GM12878 (cell line): ENCODE measurements around the gene TCF4. TPM values are rescaled to one million over a fixed set of nuclear protein-coding genes. Genes with fewer than 3 reads are reported as not detected.

Experiments
- ATAC-seq: fragments of 200-7000 bp; cut with Tn5 transposase; 3 replicates; pipeline ENCODE4 v1.9.1; 2020; ENCODE audit warnings: mild to moderate bottlenecking, moderate library complexity
- BruUV-seq: library from RNA; stranded (reverse); fragments of 400-500 nt; replicated peaks from 2 replicates; lab custom pipeline; 2021; lab: Mats Ljungman, UMichigan
- CTCF ChIA-PET: fragments of 300-600 bp; sonication (Branson Sonifier 250); formaldehyde crosslinking; extraction: SDS; loops from one replicate; lab custom pipeline; 2021; ENCODE audit warnings: inconsistent platforms; lab: Yijun Ruan, JAX
- POLR2A ChIA-PET: fragments of 350-600 bp; formaldehyde crosslinking; extraction: SDS; loops from one replicate; lab custom pipeline; 2021; ENCODE audit warnings: inconsistent platforms; lab: Charles Lee
- RAD21 ChIA-PET: fragments of 300-600 bp; sonication (Branson Sonifier 250); formaldehyde crosslinking; loops from one replicate; lab custom pipeline; 2023; ENCODE audit warnings: antibody characterized with exemption; ENCODE audit not compliant: unreplicated experiment; lab: Charles Lee
- SMC1A ChIA-PET: fragments of 300-600 bp; sonication (Branson Sonifier 250); formaldehyde crosslinking; loops from one replicate; lab custom pipeline; 2023; ENCODE audit not compliant: unreplicated experiment, uncharacterized antibody; lab: Charles Lee
- DNase-seq: peaks from one replicate; pipeline ENCODE4 v3.0.0-alpha.2; 2011; ENCODE audit warnings: low read depth, low spot score
- FAIRE-seq: peaks from 3 replicates; lab custom pipeline; 2011; peaks lifted over from hg19 to GRCh38; lab: Jason Lieb, UNC
- H2AFZ ChIP-seq: 2 replicates; pipeline ENCODE4 v1.6.0; 2011; ENCODE audit warnings: low read depth, low read length, control low read depth; ENCODE audit not compliant: control insufficient read depth
- H3K27ac ChIP-seq: 2 replicates; pipeline ENCODE4 v1.5.1; 2011; ENCODE audit warnings: control low read depth; ENCODE audit not compliant: control insufficient read depth, insufficient read depth
- H3K27me3 ChIP-seq, 2 experiments: replicated peaks in 1 of 2; 2 replicates each; pipeline versions ENCODE4 v1.6.0 to v1.6.1; 2011; ENCODE audit warnings: low read length in 1 of 2; ENCODE audit not compliant: control insufficient read depth in 2 of 2, insufficient read depth in 2 of 2
- H3K36me3 ChIP-seq, 2 experiments: 2 replicates each; pipeline ENCODE4 v1.5.1; 2011; ENCODE audit warnings: low read length in 1 of 2; ENCODE audit not compliant: control insufficient read depth in 2 of 2, insufficient read depth in 2 of 2
- H3K4me1 ChIP-seq: 2 replicates; pipeline ENCODE4 v1.6.1; 2011; ENCODE audit warnings: mild to moderate bottlenecking, low read length, moderate library complexity, mixed read lengths; ENCODE audit not compliant: control insufficient read depth, insufficient read depth
- H3K4me2 ChIP-seq: 2 replicates; pipeline ENCODE4 v1.6.0; 2011; ENCODE audit warnings: control low read depth; ENCODE audit not compliant: control insufficient read depth, insufficient read depth
- H3K4me3 ChIP-seq: fragments of 200-600 bp; sonication (generic); 2 replicates; pipeline ENCODE4 v1.5.1; 2016
- H3K79me2 ChIP-seq: 2 replicates; pipeline ENCODE4 v1.6.0; 2011; ENCODE audit warnings: low read length; ENCODE audit not compliant: control insufficient read depth, insufficient read depth
- H3K9ac ChIP-seq: 2 replicates; pipeline ENCODE4 v1.8.0; 2011; ENCODE audit warnings: low read length, control low read depth, mixed read lengths; ENCODE audit not compliant: control insufficient read depth, insufficient read depth
- H3K9me3 ChIP-seq: replicated peaks from 3 replicates; pipeline ENCODE4 v1.5.1; 2011; ENCODE audit warnings: mild to moderate bottlenecking, low read length; ENCODE audit not compliant: control insufficient read depth, insufficient read depth
- H4K20me1 ChIP-seq: 2 replicates; pipeline ENCODE4 v1.6.0; 2011; ENCODE audit not compliant: control insufficient read depth, insufficient read depth
- CBFB ChIP-seq: IDR thresholded peaks from 2 replicates; pipeline ENCODE4 v1.6.1; 2016; ENCODE audit warnings: antibody characterized with exemption, low read depth
- EGR1 ChIP-seq, 2 experiments: IDR thresholded peaks; 1 replicate in 1 of 2; 2 replicates in 1 of 2; pipeline ENCODE4 v1.6.1; 2011 to 2012; ENCODE audit warnings: low read depth in 2 of 2, low read length in 2 of 2, borderline replicate concordance in 1 of 2, mild to moderate bottlenecking in 1 of 2, moderate library complexity in 1 of 2
- EP300 ChIP-seq, 2 experiments: fragments of 150-350 bp in 1 of 2; IDR thresholded peaks; 2 replicates each; pipeline ENCODE4 v1.6.1; 2011 to 2012; ENCODE audit warnings: low read depth in 2 of 2, low read length in 2 of 2, borderline replicate concordance in 1 of 2, improper control_type of control experiment in 1 of 2, inconsistent platforms in 1 of 2; ENCODE audit not compliant: control insufficient read depth in 1 of 2
- ESRRA ChIP-seq: IDR thresholded peaks from 2 replicates; pipeline ENCODE4 v1.6.1; 2012; ENCODE audit warnings: mild to moderate bottlenecking, low read length, improper control_type of control experiment
- MEF2A ChIP-seq: IDR thresholded peaks from 2 replicates; pipeline ENCODE4 v1.6.1; 2011; ENCODE audit warnings: low read depth, mild to moderate bottlenecking, low read length, moderate library complexity; ENCODE audit not compliant: insufficient read depth
- NFIC ChIP-seq: IDR thresholded peaks from 2 replicates; pipeline ENCODE4 v1.6.1; 2012; ENCODE audit warnings: low read depth, mild to moderate bottlenecking, inconsistent platforms, low read length, moderate library complexity
- NFYA ChIP-seq: IDR thresholded peaks from 2 replicates; pipeline ENCODE4 v1.6.1; 2011; ENCODE audit warnings: low read depth, mild to moderate bottlenecking, low read length, improper control_type of control experiment, borderline replicate concordance
- RUNX3 ChIP-seq: IDR thresholded peaks from 2 replicates; pipeline ENCODE4 v1.6.1; 2012; ENCODE audit warnings: low read length, inconsistent platforms
- TCF12 ChIP-seq: IDR thresholded peaks from 2 replicates; pipeline ENCODE4 v1.6.1; 2011; ENCODE audit warnings: low read depth, mild to moderate bottlenecking, low read length
- in situ Hi-C: fragments of 300-500 bp; cut with MboI; formaldehyde crosslinking; loops from 9 replicates; pipeline ENCODE4 v1.14.3; 2018; ENCODE audit warnings: mixed read lengths
- intact Hi-C: fragments of 100-400 bp; cut with micrococcal nuclease; formaldehyde crosslinking; loops from one replicate; pipeline ENCODE4 v1.14.2; 2022; ENCODE audit not compliant: unreplicated experiment
- polyA plus RNA-seq, 11 experiments: library from polyadenylated mRNA; depleted of rRNA in 4 of 11; unstranded in 6 of 11; stranded (reverse) in 5 of 11; fragments of >200 nt; fragmentation: Nextera tagmentation in 4 of 11; fragmentation: Illumina TruSeq in 1 of 11; extraction: Ambion mirVana in 4 of 11; extraction: Trizol in 1 of 11; gene quantifications; 1 replicate in 1 of 11; 2 replicates in 10 of 11; pipeline versions ENCODE4 v1.2.1 to v1.2.3, GENCODE V29; 2011 to 2016; ENCODE audit warnings: inconsistent platforms in 2 of 11, missing spikeins in 2 of 11, low read depth in 1 of 11
- total RNA-seq, 4 experiments: library from RNA; depleted of rRNA in 3 of 4; stranded (reverse); fragments of >200 nt in 3 of 4; fragmentation: Illumina TruSeq in 1 of 4; extraction: Trizol in 1 of 4; gene quantifications; 2 replicates each; pipeline versions ENCODE4 v1.2.1 to v1.2.3, GENCODE V29; 2013 to 2021
- TF ChIP-seq, protein P1 (sequence below): fragments of 450-650 bp; formaldehyde crosslinking; IDR thresholded peaks from 2 replicates; pipeline ENCODE4 v1.5.0; 2022; ENCODE audit warnings: mild to moderate bottlenecking, missing genetic modification characterization
- TF ChIP-seq, protein P2 (sequence below): fragments of 450-650 bp; IDR thresholded peaks from 2 replicates; pipeline ENCODE4 v1.6.1; 2017; ENCODE audit warnings: low read depth, mild to moderate bottlenecking, moderate library complexity
- TF ChIP-seq, protein P3 (sequence below): IDR thresholded peaks from 2 replicates; pipeline ENCODE4 v1.6.1; 2011; ENCODE audit warnings: mild to moderate bottlenecking, low read depth, low read length, moderate library complexity; ENCODE audit not compliant: insufficient replicate concordance
- TF ChIP-seq, protein P4 (sequence below): fragments of 450-650 bp; conservative IDR thresholded peaks from 2 replicates; pipeline ENCODE4 v1.6.1; 2017; ENCODE audit warnings: mild to moderate bottlenecking, moderate library complexity
- TF ChIP-seq, protein P5 (sequence below): fragments of 450-650 bp; IDR thresholded peaks from 2 replicates; pipeline ENCODE4 v1.6.1; 2014; ENCODE audit warnings: mild to moderate bottlenecking

Gene TCF4
- total and polyA plus RNA-seq, 10 of the 15 experiments (the other 5 are each of a cell fraction or from before 2014, with no cell fraction given), result 15.2 to 94.0 (median 31.5) TPM

DNA sequence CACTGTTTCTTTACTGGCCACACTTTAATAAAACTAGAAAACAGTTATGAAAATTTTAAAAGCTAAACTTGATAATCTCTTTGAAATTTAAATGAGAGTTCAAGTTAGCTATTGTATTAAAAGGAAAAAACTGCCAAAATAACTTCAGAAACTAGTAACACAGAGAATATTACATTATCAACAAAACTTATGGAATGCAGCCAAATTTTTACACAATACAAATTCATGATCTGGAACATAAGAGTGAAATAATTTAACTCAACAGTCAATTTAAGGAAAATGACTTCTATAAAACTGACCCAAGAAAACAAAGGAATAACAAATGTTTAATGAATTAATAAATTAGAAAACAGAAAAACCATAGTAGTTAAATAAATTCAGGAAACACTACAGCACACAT, 65.0 kb downstream of the TCF4 start:
- FAIRE-seq (no peak), DNase-seq (no peak), ATAC-seq (no peak)
- no peak overlapping the region for H3K4me3 ChIP-seq
- no peaks in the 10 kb centered on the region for H4K20me1 ChIP-seq
- RAD21 ChIA-PET, result no interaction called here
- H3K79me2 ChIP-seq, result no peaks in the 10 kb centered on the region
- CTCF ChIA-PET, result interaction anchor here (1.7 to 2.3 kb wide), 2 partner anchors 108 to 289 kb away, joined by 5 to 8 read pairs; no protein-coding TSS in a partner anchor
- no peaks in the 10 kb centered on the region for H3K27me3 ChIP-seq
- SMC1A ChIA-PET, result interaction anchor here (0.6 kb wide), 2 partner anchors 154 to 288 kb away, joined by 3 read pairs; no protein-coding TSS in a partner anchor
- no TSS peak for BruUV-seq
- no peaks in the 10 kb centered on the region for H3K9me3 ChIP-seq
- H2AFZ ChIP-seq, result no peak overlapping the region
- H3K36me3 ChIP-seq, result no peaks in the 10 kb centered on the region
- no peak overlapping the region for H3K9ac ChIP-seq
- no peak overlapping the region for H3K4me2 ChIP-seq
- in situ Hi-C loops (no loop called here), intact Hi-C loops (loop anchor here (2.0 kb wide), 1 partner anchor 106 kb away; no protein-coding TSS in a partner anchor)
- POLR2A ChIA-PET, result no interaction called here
- H3K27ac ChIP-seq, result no peak overlapping the region
- TF ChIP-seq TCF12, result no peak
- TF ChIP-seq MEF2A, result no peak
- TF ChIP-seq, protein P1, sequence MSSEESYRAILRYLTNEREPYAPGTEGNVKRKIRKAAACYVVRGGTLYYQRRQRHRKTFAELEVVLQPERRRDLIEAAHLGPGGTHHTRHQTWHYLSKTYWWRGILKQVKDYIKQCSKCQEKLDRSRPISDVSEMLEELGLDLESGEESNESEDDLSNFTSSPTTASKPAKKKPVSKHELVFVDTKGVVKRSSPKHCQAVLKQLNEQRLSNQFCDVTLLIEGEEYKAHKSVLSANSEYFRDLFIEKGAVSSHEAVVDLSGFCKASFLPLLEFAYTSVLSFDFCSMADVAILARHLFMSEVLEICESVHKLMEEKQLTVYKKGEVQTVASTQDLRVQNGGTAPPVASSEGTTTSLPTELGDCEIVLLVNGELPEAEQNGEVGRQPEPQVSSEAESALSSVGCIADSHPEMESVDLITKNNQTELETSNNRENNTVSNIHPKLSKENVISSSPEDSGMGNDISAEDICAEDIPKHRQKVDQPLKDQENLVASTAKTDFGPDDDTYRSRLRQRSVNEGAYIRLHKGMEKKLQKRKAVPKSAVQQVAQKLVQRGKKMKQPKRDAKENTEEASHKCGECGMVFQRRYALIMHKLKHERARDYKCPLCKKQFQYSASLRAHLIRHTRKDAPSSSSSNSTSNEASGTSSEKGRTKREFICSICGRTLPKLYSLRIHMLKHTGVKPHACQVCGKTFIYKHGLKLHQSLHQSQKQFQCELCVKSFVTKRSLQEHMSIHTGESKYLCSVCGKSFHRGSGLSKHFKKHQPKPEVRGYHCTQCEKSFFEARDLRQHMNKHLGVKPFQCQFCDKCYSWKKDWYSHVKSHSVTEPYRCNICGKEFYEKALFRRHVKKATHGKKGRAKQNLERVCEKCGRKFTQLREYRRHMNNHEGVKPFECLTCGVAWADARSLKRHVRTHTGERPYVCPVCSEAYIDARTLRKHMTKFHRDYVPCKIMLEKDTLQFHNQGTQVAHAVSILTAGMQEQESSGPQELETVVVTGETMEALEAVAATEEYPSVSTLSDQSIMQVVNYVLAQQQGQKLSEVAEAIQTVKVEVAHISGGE, result no peak
- no peak for TF ChIP-seq NFYA
- TF ChIP-seq, protein P2, sequence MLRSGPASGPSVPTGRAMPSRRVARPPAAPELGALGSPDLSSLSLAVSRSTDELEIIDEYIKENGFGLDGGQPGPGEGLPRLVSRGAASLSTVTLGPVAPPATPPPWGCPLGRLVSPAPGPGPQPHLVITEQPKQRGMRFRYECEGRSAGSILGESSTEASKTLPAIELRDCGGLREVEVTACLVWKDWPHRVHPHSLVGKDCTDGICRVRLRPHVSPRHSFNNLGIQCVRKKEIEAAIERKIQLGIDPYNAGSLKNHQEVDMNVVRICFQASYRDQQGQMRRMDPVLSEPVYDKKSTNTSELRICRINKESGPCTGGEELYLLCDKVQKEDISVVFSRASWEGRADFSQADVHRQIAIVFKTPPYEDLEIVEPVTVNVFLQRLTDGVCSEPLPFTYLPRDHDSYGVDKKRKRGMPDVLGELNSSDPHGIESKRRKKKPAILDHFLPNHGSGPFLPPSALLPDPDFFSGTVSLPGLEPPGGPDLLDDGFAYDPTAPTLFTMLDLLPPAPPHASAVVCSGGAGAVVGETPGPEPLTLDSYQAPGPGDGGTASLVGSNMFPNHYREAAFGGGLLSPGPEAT, result no peak
- TF ChIP-seq, protein P3, sequence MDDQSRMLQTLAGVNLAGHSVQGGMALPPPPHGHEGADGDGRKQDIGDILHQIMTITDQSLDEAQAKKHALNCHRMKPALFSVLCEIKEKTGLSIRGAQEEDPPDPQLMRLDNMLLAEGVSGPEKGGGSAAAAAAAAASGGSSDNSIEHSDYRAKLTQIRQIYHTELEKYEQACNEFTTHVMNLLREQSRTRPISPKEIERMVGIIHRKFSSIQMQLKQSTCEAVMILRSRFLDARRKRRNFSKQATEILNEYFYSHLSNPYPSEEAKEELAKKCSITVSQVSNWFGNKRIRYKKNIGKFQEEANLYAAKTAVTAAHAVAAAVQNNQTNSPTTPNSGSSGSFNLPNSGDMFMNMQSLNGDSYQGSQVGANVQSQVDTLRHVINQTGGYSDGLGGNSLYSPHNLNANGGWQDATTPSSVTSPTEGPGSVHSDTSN, result no peak
- TF ChIP-seq, protein P4, sequence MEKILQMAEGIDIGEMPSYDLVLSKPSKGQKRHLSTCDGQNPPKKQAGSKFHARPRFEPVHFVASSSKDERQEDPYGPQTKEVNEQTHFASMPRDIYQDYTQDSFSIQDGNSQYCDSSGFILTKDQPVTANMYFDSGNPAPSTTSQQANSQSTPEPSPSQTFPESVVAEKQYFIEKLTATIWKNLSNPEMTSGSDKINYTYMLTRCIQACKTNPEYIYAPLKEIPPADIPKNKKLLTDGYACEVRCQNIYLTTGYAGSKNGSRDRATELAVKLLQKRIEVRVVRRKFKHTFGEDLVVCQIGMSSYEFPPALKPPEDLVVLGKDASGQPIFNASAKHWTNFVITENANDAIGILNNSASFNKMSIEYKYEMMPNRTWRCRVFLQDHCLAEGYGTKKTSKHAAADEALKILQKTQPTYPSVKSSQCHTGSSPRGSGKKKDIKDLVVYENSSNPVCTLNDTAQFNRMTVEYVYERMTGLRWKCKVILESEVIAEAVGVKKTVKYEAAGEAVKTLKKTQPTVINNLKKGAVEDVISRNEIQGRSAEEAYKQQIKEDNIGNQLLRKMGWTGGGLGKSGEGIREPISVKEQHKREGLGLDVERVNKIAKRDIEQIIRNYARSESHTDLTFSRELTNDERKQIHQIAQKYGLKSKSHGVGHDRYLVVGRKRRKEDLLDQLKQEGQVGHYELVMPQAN, result no peak
- TF ChIP-seq NFIC, result no peak
- TF ChIP-seq ESRRA, result no peak
- no peak for TF ChIP-seq RUNX3
- TF ChIP-seq, protein P5, sequence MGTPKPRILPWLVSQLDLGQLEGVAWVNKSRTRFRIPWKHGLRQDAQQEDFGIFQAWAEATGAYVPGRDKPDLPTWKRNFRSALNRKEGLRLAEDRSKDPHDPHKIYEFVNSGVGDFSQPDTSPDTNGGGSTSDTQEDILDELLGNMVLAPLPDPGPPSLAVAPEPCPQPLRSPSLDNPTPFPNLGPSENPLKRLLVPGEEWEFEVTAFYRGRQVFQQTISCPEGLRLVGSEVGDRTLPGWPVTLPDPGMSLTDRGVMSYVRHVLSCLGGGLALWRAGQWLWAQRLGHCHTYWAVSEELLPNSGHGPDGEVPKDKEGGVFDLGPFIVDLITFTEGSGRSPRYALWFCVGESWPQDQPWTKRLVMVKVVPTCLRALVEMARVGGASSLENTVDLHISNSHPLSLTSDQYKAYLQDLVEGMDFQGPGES, result no peak
- TF ChIP-seq CBFB, result no peak
- TF ChIP-seq EGR1 (IDR thresholded peaks at IDR 0.05; ENCODE audit: borderline replicate concordance in 1 of 2, low read depth in 2 of 2, low read length in 2 of 2), result no peak
- no peak for TF ChIP-seq EP300 (IDR thresholded peaks at IDR 0.05; ENCODE audit: borderline replicate concordance in 1 of 2, control insufficient read depth in 1 of 2, low read depth in 2 of 2, low read length in 2 of 2)
- no peaks in the 10 kb centered on the region for H3K4me1 ChIP-seq
